Pancreas (tissue), 10 donors: Measurements from ENCODE around the gene NCAM2. TPM values are rescaled to one million over a fixed set of nuclear protein-coding genes. Genes with fewer than 3 reads are reported as not detected.

Experiments
- ATAC-seq, 4 donors: fragments of 200-7000 bp; cut with Tn5 transposase; one replicate each; pipeline versions ENCODE4 v1.8.0 to v1.9.1; 2020; ENCODE audit warnings: mild to moderate bottlenecking in 4 of 4, moderate library complexity in 4 of 4
- DNase-seq, 6 donors: peaks; one replicate each; pipeline ENCODE4 v3.0.0-alpha.2; 2020
- FAIRE-seq: peaks from 2 replicates; lab custom pipeline; 2012; peaks lifted over from hg19 to GRCh38; lab: Jason Lieb, UNC
- H3K27ac ChIP-seq, 4 donors: fragments of 200-600 bp; sonication (generic); 1 replicate in 3 of 4; 2 replicates in 1 of 4; pipeline versions ENCODE4 v1.5.0 to v1.8.0; 2020
- H3K27me3 ChIP-seq, 4 donors: fragments of 200-600 bp; one replicate each; pipeline ENCODE4 v1.8.0; 2021
- H3K36me3 ChIP-seq, 3 donors: fragments of 200-600 bp; sonication (generic) in 1 of 3; one replicate each; pipeline versions ENCODE4 v1.5.0 to v1.8.0; 2020 to 2021
- H3K4me1 ChIP-seq, 3 donors: fragments of 200-600 bp; one replicate each; pipeline ENCODE4 v1.8.0; 2021
- H3K4me3 ChIP-seq, 4 donors: fragments of 200-600 bp; sonication (generic) in 2 of 4; one replicate each; pipeline versions ENCODE4 v1.5.0 to v1.8.0; 2020 to 2021
- H3K9me3 ChIP-seq, 4 donors: fragments of 200-600 bp; one replicate each; pipeline ENCODE4 v1.8.0; 2021
- WGBS, 2 donors: extraction: QIAGEN DNeasy Blood & Tissue Kit; methylation state at CpG; one replicate each; pipeline ENCODE4 v1.1.7; 2013; 5-methylcytosine and 5-hydroxymethylcytosine counted together
- intact Hi-C, 3 donors: fragments of 100-400 bp; cut with DNase I; formaldehyde crosslinking; loops; one replicate each; pipeline versions ENCODE4 v1.11.1 to v1.14.2; 2022
- polyA plus RNA-seq, 2 donors: library from polyadenylated mRNA; stranded (reverse); fragments of 200-250 nt; gene quantifications; one replicate each; pipeline ENCODE4 v1.2.3, GENCODE V29; 2013
- total RNA-seq, 6 donors: library from RNA; stranded (reverse); fragmentation: NEBNext Ultra II Directional in 4 of 6; extraction: Animal tissue kit (Norgen Biotek cat#: 25700) in 4 of 6; gene quantifications; one replicate each; pipeline versions ENCODE4 v1.2.1 to v1.2.4, GENCODE V29; 2021 to 2023
- TF ChIP-seq, protein P1 (sequence below), 4 donors: fragments of 200-600 bp; sonication (generic) in 3 of 4; IDR thresholded peaks; one replicate each; pipeline versions ENCODE4 v1.5.0 to v1.8.0; 2021; ENCODE audit warnings: antibody characterized with exemption in 4 of 4
- donor health status: healthy with polysubstance abuse.
- donor health status: DM: no; HTN: no; CAD: no; lungs with moderate emphysema.
- donor health status: DM: no; HTN: no; CAD: no.
- donor health status: control.
- donor health status: control.
- donor health status: Bipolar disorder and iron deficiency.
- donor health status: DM: yes; HTN: yes; CAD: no.
- donor health status: DM: no; HTN: no; CAD: no.
- donor health status: DM: no; HTN: no; CAD: no.
- donor health status: DM: yes; HTN: yes; CAD: no.

Gene NCAM2
- total and polyA plus RNA-seq, 8 donors: under 0.01 to 1.0 (median 0.27) TPM

DNA sequence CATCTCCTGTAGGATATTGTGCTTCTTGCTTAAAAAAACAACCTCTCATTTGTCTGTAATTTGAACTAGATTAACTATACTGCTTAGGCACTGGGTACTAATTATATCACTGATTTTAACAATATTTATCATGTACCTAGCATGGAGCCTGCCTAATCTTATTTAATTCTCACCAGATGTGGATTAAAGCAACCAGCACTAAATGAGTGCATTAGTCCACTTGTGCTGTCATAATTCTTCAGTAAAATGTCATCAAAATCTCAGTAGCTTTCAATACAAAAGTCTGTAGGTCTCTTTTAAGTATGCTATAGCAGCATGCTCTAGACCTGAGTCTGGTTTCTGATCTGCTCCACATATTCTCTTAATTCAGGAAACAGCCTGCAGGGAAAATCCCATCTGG is 368.1 kb downstream of the NCAM2 start:
- no peak overlapping the region for H3K27ac ChIP-seq
- FAIRE-seq (no peak), ATAC-seq (no peak), DNase-seq (no peak)
- no peaks in the 10 kb centered on the region for H3K9me3 ChIP-seq
- H3K36me3 ChIP-seq: no peaks in the 10 kb centered on the region
- TF ChIP-seq, protein P1, sequence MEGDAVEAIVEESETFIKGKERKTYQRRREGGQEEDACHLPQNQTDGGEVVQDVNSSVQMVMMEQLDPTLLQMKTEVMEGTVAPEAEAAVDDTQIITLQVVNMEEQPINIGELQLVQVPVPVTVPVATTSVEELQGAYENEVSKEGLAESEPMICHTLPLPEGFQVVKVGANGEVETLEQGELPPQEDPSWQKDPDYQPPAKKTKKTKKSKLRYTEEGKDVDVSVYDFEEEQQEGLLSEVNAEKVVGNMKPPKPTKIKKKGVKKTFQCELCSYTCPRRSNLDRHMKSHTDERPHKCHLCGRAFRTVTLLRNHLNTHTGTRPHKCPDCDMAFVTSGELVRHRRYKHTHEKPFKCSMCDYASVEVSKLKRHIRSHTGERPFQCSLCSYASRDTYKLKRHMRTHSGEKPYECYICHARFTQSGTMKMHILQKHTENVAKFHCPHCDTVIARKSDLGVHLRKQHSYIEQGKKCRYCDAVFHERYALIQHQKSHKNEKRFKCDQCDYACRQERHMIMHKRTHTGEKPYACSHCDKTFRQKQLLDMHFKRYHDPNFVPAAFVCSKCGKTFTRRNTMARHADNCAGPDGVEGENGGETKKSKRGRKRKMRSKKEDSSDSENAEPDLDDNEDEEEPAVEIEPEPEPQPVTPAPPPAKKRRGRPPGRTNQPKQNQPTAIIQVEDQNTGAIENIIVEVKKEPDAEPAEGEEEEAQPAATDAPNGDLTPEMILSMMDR (IDR thresholded peaks at IDR 0.05): no peak
- H3K4me1 ChIP-seq: no peaks in the 10 kb centered on the region
- no peaks in the 10 kb centered on the region for H3K27me3 ChIP-seq
- H3K4me3 ChIP-seq: no peak overlapping the region
- intact Hi-C loops: no loop called here

DNA sequence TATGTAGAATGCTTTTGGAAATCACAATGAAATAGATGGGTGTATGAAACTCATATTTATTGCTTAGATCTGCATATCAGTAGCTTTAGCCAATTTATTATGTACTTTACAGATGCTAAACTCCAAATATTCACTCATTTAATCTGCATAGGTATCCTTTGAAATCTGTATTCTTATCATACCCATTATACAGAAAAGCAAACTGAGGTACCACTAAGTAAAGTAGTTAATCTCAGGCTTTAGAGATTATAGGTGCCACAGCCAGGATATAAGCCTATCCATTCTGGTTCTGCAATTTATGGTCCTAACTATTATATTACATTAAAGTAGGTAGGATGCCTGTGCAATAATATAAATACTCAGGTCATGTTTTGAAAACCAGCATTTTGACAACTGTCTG is 369.4 kb downstream of the NCAM2 start:
- no peaks in the 10 kb centered on the region for H3K27me3 ChIP-seq
- H3K36me3 ChIP-seq: no peaks in the 10 kb centered on the region
- TF ChIP-seq, protein P1 (IDR thresholded peaks at IDR 0.05): no peak
- no peak for ATAC-seq
- DNase-seq: no peak
- intact Hi-C loops: no loop called here
- no peak overlapping the region for H3K27ac ChIP-seq
- H3K4me3 ChIP-seq: no peak overlapping the region
- H3K9me3 ChIP-seq: no peaks in the 10 kb centered on the region
- H3K4me1 ChIP-seq: no peaks in the 10 kb centered on the region
- no peak for FAIRE-seq

DNA sequence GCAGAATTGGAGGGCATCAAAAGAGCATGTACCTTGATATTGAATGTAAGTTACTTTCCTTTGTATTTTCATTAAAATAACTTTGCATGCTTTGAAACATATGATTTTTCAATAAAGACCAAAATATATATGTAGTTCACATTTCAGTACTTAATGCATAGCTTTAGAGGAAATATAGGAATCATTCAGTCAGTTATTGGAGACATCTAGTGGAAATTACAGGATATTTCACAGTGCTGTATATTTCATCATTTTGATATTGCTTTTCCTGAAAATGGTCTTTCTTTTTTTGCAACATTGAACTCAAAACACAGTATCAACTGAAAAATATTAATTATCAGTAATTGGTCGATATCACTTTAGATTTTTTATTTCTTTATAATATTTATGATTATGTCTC is 375.8 kb downstream of the NCAM2 start:
- Histone ChIP-seq H3K4me3 (no peak overlapping the region), H3K27me3 (no peaks in the 10 kb centered on the region), H3K4me1 (no peaks in the 10 kb centered on the region), H3K9me3 (no peaks in the 10 kb centered on the region), H3K27ac (no peak overlapping the region), H3K36me3 (no peaks in the 10 kb centered on the region)
- FAIRE-seq (no peak), ATAC-seq (no peak), DNase-seq (no peak)
- 23 to 27% methylated on average over 1 of the region's 1 CpG for WGBS, 2 donors
- TF ChIP-seq, protein P1 (IDR thresholded peaks at IDR 0.05): no peak
- intact Hi-C loops: no loop called here

DNA sequence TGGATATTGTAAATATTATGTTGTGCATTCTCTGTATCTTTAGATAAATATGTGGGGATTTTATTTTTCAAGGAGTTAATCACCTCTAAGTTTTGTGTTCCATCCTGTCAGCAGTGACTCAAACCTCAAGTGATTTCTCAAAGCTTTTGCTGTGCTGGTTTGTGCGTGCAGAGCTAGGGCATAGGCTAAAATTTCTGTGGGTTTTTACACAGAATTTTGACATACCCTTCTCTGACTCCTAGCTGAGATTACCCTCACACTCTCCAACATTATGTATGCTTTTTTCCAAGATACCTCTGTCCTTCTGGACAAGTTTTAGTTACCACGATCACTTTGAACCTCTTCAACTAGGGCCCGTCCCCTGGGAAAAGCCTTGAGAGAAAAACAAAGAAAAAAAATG is 384.9 kb downstream of the NCAM2 start:
- no peaks in the 10 kb centered on the region for H3K36me3 ChIP-seq
- H3K4me3 ChIP-seq: no peak overlapping the region
- no peak for ATAC-seq
- no peaks in the 10 kb centered on the region for H3K4me1 ChIP-seq
- no peak for FAIRE-seq
- 48 to 70% methylated on average over 3 of the region's 3 CpGs for WGBS, 2 donors
- no peak overlapping the region for H3K27ac ChIP-seq
- H3K27me3 ChIP-seq: no peaks in the 10 kb centered on the region
- intact Hi-C loops: no loop called here
- TF ChIP-seq, protein P1 (IDR thresholded peaks at IDR 0.05): no peak
- no peak for DNase-seq
- no peaks in the 10 kb centered on the region for H3K9me3 ChIP-seq

DNA sequence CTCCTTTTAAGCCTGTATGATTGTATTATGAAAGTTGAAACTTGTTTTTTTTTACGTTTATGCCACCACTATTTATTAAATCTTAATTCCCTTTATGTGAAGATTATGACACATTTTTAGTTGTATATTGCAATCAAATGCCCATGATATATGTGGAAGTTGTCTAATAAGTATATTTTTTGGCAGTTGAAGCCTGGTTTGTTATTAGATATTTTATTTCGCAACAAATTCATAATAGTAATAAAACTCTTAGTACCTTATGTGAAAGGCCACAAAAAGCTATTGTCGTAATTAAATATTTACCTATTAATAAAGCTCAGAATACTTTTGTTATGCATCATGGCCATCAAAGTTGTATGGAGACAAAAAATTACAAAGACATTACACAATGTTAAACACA is 386.8 kb downstream of the NCAM2 start:
- WGBS, 2 donors: 59 to 80% methylated on average over 3 of the region's 3 CpGs
- no peaks in the 10 kb centered on the region for H3K9me3 ChIP-seq
- DNase-seq: no peak
- no peak overlapping the region for H3K27ac ChIP-seq
- no peaks in the 10 kb centered on the region for H3K4me1 ChIP-seq
- TF ChIP-seq, protein P1 (IDR thresholded peaks at IDR 0.05): no peak
- no peaks in the 10 kb centered on the region for H3K27me3 ChIP-seq
- intact Hi-C loops: no loop called here
- no peak for ATAC-seq
- no peak overlapping the region for H3K4me3 ChIP-seq
- H3K36me3 ChIP-seq: no peaks in the 10 kb centered on the region
- FAIRE-seq: no peak
